H9 (cell line): ENCODE results near the gene MRPL3. TPM values are rescaled to one million over a fixed set of nuclear protein-coding genes. Genes with fewer than 3 reads are reported as not detected.

Experiments used
- DNase-seq: peaks from one replicate; pipeline ENCODE4 v3.0.0-alpha.2; 2017
- H2AFZ ChIP-seq: one replicate; pipeline ENCODE4 v1.6.1; 2013; ENCODE audit warnings: mild to moderate bottlenecking, low read length, control low read depth, moderate library complexity
- H2AK5ac ChIP-seq: 2 replicates; pipeline ENCODE4 v1.6.1; 2013; ENCODE audit warnings: low read length, control low read depth, mixed read lengths; ENCODE audit not compliant: insufficient read length
- H2BK120ac ChIP-seq: one replicate; pipeline ENCODE4 v1.6.1; 2013; ENCODE audit warnings: low read depth, mild to moderate bottlenecking, low read length, control low read depth, inconsistent platforms; ENCODE audit not compliant: poor library complexity, severe bottlenecking
- H2BK12ac ChIP-seq: 2 replicates; pipeline ENCODE4 v1.6.1; 2013; ENCODE audit warnings: low read length, control low read depth, mixed read lengths, low read depth; ENCODE audit not compliant: insufficient read length
- H2BK15ac ChIP-seq: 2 replicates; pipeline ENCODE4 v1.6.1; 2013; ENCODE audit warnings: low read depth, low read length, control low read depth
- H2BK20ac ChIP-seq: one replicate; pipeline ENCODE4 v1.6.1; 2013; ENCODE audit warnings: low read depth, mild to moderate bottlenecking, low read length, control low read depth, inconsistent platforms; ENCODE audit not compliant: poor library complexity, severe bottlenecking
- H2BK5ac ChIP-seq: 2 replicates; pipeline ENCODE4 v1.6.1; 2013; ENCODE audit warnings: low read length, control low read depth, mixed read lengths; ENCODE audit not compliant: insufficient read length
- H3K14ac ChIP-seq: 2 replicates; pipeline ENCODE4 v1.6.1; 2013; ENCODE audit warnings: low read length, control low read depth; ENCODE audit not compliant: insufficient read depth
- H3K18ac ChIP-seq: 2 replicates; pipeline ENCODE4 v1.6.1; 2013; ENCODE audit warnings: low read depth, mild to moderate bottlenecking, mixed read lengths, low read length, control low read depth; ENCODE audit not compliant: insufficient read length
- H3K23ac ChIP-seq: 2 replicates; pipeline ENCODE4 v1.6.1; 2013; ENCODE audit warnings: low read length, control low read depth, mixed read lengths, low read depth; ENCODE audit not compliant: insufficient read length
- H3K23me2 ChIP-seq: 2 replicates; pipeline ENCODE4 v1.6.1; 2013; ENCODE audit warnings: low read depth, mild to moderate bottlenecking, mixed read lengths, low read length, control low read depth; ENCODE audit not compliant: insufficient read length, poor library complexity, severe bottlenecking
- H3K27ac ChIP-seq: 2 replicates; pipeline ENCODE4 v1.5.1; 2013; ENCODE audit warnings: low read length, control low read depth, mixed read lengths, low read depth; ENCODE audit not compliant: insufficient read length
- H3K27me3 ChIP-seq: 2 replicates; pipeline ENCODE4 v1.6.1; 2013; ENCODE audit warnings: low read length, control low read depth, inconsistent platforms; ENCODE audit not compliant: insufficient read depth
- H3K4ac ChIP-seq: 2 replicates; pipeline ENCODE4 v1.6.1; 2013; ENCODE audit warnings: low read depth, mild to moderate bottlenecking, control low read depth, inconsistent platforms, low read length, moderate library complexity
- H3K4me1 ChIP-seq: 2 replicates; pipeline ENCODE4 v1.6.1; 2013; ENCODE audit warnings: low read length, control low read depth, inconsistent platforms; ENCODE audit not compliant: insufficient read depth
- H3K4me2 ChIP-seq: 2 replicates; pipeline ENCODE4 v1.6.1; 2013; ENCODE audit warnings: low read length, control low read depth, mixed read lengths; ENCODE audit not compliant: insufficient read length, insufficient read depth
- H3K56ac ChIP-seq: 2 replicates; pipeline ENCODE4 v1.6.1; 2013; ENCODE audit warnings: low read depth, mild to moderate bottlenecking, mixed read lengths, low read length, control low read depth; ENCODE audit not compliant: insufficient read length
- H3K79me1 ChIP-seq: 2 replicates; pipeline ENCODE4 v1.6.1; 2013; ENCODE audit warnings: low read depth, mild to moderate bottlenecking, moderate library complexity, low read length, control low read depth, inconsistent platforms; ENCODE audit not compliant: insufficient read depth, poor library complexity, severe bottlenecking
- H3K79me2 ChIP-seq: 2 replicates; pipeline ENCODE4 v1.6.1; 2013; ENCODE audit warnings: low read length, control low read depth, inconsistent platforms; ENCODE audit not compliant: insufficient read depth
- H3K9ac ChIP-seq: 2 replicates; pipeline ENCODE4 v1.6.1; 2013; ENCODE audit warnings: low read length, control low read depth, mixed read lengths; ENCODE audit not compliant: insufficient read length; ENCODE audit errors: extremely low read depth
- H3K9me3 ChIP-seq: one replicate; pipeline ENCODE4 v1.6.1; 2013; ENCODE audit warnings: low read depth, low read length, inconsistent platforms; ENCODE audit not compliant: control insufficient read depth
- H3T11ph ChIP-seq: one replicate; pipeline ENCODE4 v1.6.1; 2013; ENCODE audit warnings: mild to moderate bottlenecking, low read length, control low read depth, inconsistent platforms
- H4K20me1 ChIP-seq: one replicate; pipeline ENCODE4 v1.6.1; 2013; ENCODE audit not compliant: control insufficient read depth, insufficient read length, insufficient read depth
- H4K5ac ChIP-seq: 2 replicates; pipeline ENCODE4 v1.6.1; 2013; ENCODE audit warnings: low read depth, mild to moderate bottlenecking, mixed read lengths, low read length, control low read depth; ENCODE audit not compliant: insufficient read length
- H4K8ac ChIP-seq: replicated peaks from 2 replicates; pipeline ENCODE4 v1.6.1; 2013; ENCODE audit warnings: low read length, control low read depth, mixed read lengths, low read depth; ENCODE audit not compliant: insufficient read length
- H4K91ac ChIP-seq: 2 replicates; pipeline ENCODE4 v1.6.1; 2013; ENCODE audit warnings: low read depth, mild to moderate bottlenecking, moderate library complexity, mixed read lengths, low read length, control low read depth; ENCODE audit not compliant: insufficient read length
- H3K27ac Mint-ChIP-seq, 3 experiments: 2 replicates in 2 of 3; 3 replicates in 1 of 3; pipeline ENCODE4 v1.8.0; 2020 to 2021; ENCODE audit warnings: mixed read lengths in 3 of 3, mild to moderate bottlenecking in 1 of 3, moderate library complexity in 1 of 3
- H3K27me3 Mint-ChIP-seq: 2 replicates; pipeline ENCODE4 v1.8.0; 2021; ENCODE audit warnings: low read depth, mild to moderate bottlenecking, moderate library complexity, mixed read lengths
- H3K36me3 Mint-ChIP-seq, 3 experiments: 2 replicates in 2 of 3; 3 replicates in 1 of 3; pipeline ENCODE4 v1.8.0; 2020 to 2021; ENCODE audit warnings: low read depth in 3 of 3, mixed read lengths in 3 of 3; ENCODE audit not compliant: insufficient read depth in 1 of 3
- H3K4me1 Mint-ChIP-seq, 2 experiments: 2 replicates each; pipeline ENCODE4 v1.8.0; 2020; ENCODE audit warnings: mixed read lengths in 2 of 2
- H3K4me3 Mint-ChIP-seq, 2 experiments: 2 replicates in 1 of 2; 3 replicates in 1 of 2; pipeline ENCODE4 v1.8.0; 2020 to 2021; ENCODE audit warnings: mild to moderate bottlenecking in 2 of 2, mixed read lengths in 2 of 2, moderate library complexity in 1 of 2
- H3K9me3 Mint-ChIP-seq, 2 experiments: 2 replicates in 1 of 2; 3 replicates in 1 of 2; pipeline ENCODE4 v1.8.0; 2020; ENCODE audit warnings: mild to moderate bottlenecking in 2 of 2, mixed read lengths in 2 of 2, moderate library complexity in 1 of 2
- CTCF ChIP-seq: fragments of 200-600 bp; sonication (generic); conservative IDR thresholded peaks from 3 replicates; pipeline ENCODE4 v1.8.0; 2021; ENCODE audit warnings: antibody characterized with exemption, mild to moderate bottlenecking
- WGBS: extraction: QIAGEN DNeasy Blood & Tissue Kit; methylation state at CpG from one replicate; pipeline ENCODE4 v1.1.7; 2013; ENCODE audit warnings: missing lambda C conversion rate, low lambda C conversion rate, mixed read lengths; ENCODE audit not compliant: insufficient read length; ENCODE audit errors: extremely low coverage; 5-methylcytosine and 5-hydroxymethylcytosine counted together
- total RNA-seq: library from RNA; stranded (reverse); gene quantifications from 2 replicates; pipeline ENCODE4 v1.2.1, GENCODE V29; 2021

The MRPL3 gene
- total RNA-seq, 1 experiment from 2014 or later, result 154 TPM

- Histone ChIP-seq H3K9ac (no peak overlapping the region), H3K4me1 (no peaks in the 10 kb centered on the region), H2BK5ac (no peak overlapping the region), H4K5ac (no peak overlapping the region), H3K4ac (no peak overlapping the region), H2BK20ac (no peak overlapping the region), H2AFZ (no peak overlapping the region), H4K91ac (no peak overlapping the region), H3K27me3 (no peaks in the 10 kb centered on the region), H4K8ac (no peak overlapping the region), H3K14ac (no peak overlapping the region), H3K23me2 (no peaks in the 10 kb centered on the region), H2BK12ac (no peak overlapping the region), H2BK120ac (no peak overlapping the region), H3K23ac (no peak overlapping the region), H3K79me1 (no peaks in the 10 kb centered on the region), H4K20me1 (no peaks in the 10 kb centered on the region), H3K56ac (no peak overlapping the region), H3K79me2 (no peaks in the 10 kb centered on the region), H3K9me3 (no peaks in the 10 kb centered on the region), H3T11ph (no peak overlapping the region), H2AK5ac (no peak overlapping the region), H2BK15ac (no peak overlapping the region), H3K18ac (no peak overlapping the region), H3K27ac (no peak overlapping the region), H3K4me2 (no peak overlapping the region)
- Mint-ChIP-seq H3K9me3 (no peaks in the 10 kb centered on the region), H3K4me1 (peaks cover 6 to 7% of the 10 kb centered on the region in 2 experiments), H3K4me3 (no peak overlapping the region), H3K27ac (no peak overlapping the region), H3K27me3 (no peaks in the 10 kb centered on the region), H3K36me3 (no peaks in the 10 kb centered on the region)
- no peak for TF ChIP-seq CTCF
- no CpG with 5 or more reads among the region's 4 CpGs for WGBS
- no peak for DNase-seq
Observed at GRCh38 chr3:131550562-131551465, 48.0 kb upstream of the MRPL3 start.
